H1 (cell line): ENCODE data around the gene ZAP70. TPM values are rescaled to one million over a fixed set of nuclear protein-coding genes. Genes with fewer than 3 reads are reported as not detected.

Experiments
- CTCF ChIA-PET: fragments of 300-600 bp; sonication (Branson Sonifier 250); formaldehyde crosslinking; loops from one replicate; lab custom pipeline; 2021; ENCODE audit not compliant: partially characterized antibody; lab: Charles Lee
- POLR2A ChIA-PET: fragments of 300-600 bp; sonication (Branson Sonifier 250); formaldehyde crosslinking; loops from one replicate; lab custom pipeline; 2021; ENCODE audit warnings: inconsistent platforms; ENCODE audit not compliant: partially characterized antibody; lab: Charles Lee
- DNase-seq, 2 experiments: peaks; one replicate each; pipeline versions ENCODE4 v3.0.0 to v3.0.0-alpha.2; 2010 to 2022; ENCODE audit warnings: low spot score in 2 of 2, low read depth in 1 of 2, mixed read lengths in 1 of 2
- FAIRE-seq: peaks from 2 replicates; lab custom pipeline; 2011; peaks lifted over from hg19 to GRCh38; lab: Jason Lieb, UNC
- H2AFZ ChIP-seq: 2 replicates; pipeline ENCODE4 v1.8.1; 2012; ENCODE audit warnings: low read length, inconsistent platforms
- H2AK5ac ChIP-seq: 2 replicates; pipeline ENCODE4 v1.6.1; 2013; ENCODE audit warnings: low read depth, low read length
- H2BK120ac ChIP-seq: replicated peaks from 2 replicates; pipeline ENCODE3; 2013; ENCODE audit warnings: low read depth, low read length, inconsistent platforms
- H2BK12ac ChIP-seq: 2 replicates; pipeline ENCODE4 v1.6.1; 2013; ENCODE audit warnings: low read depth, low read length
- H2BK15ac ChIP-seq: 2 replicates; pipeline ENCODE4 v1.6.1; 2013; ENCODE audit warnings: low read length
- H2BK20ac ChIP-seq: 2 replicates; pipeline ENCODE4 v1.6.1; 2013; ENCODE audit warnings: low read length
- H2BK5ac ChIP-seq: 2 replicates; pipeline ENCODE4 v1.6.1; 2013; ENCODE audit warnings: low read depth, low read length
- H3K14ac ChIP-seq: 2 replicates; pipeline ENCODE4 v1.6.1; 2013; ENCODE audit warnings: inconsistent platforms; ENCODE audit not compliant: insufficient read length
- H3K18ac ChIP-seq: 2 replicates; pipeline ENCODE4 v1.6.1; 2013; ENCODE audit warnings: low read length; ENCODE audit errors: extremely low read depth
- H3K23ac ChIP-seq: 2 replicates; pipeline ENCODE4 v1.6.1; 2013; ENCODE audit warnings: inconsistent platforms; ENCODE audit not compliant: insufficient read length
- H3K23me2 ChIP-seq: 2 replicates; pipeline ENCODE4 v1.6.1; 2013; ENCODE audit warnings: low read depth, low read length
- H3K27ac ChIP-seq: 2 replicates; pipeline ENCODE4 v1.6.1; 2011; ENCODE audit warnings: low read depth, low read length, inconsistent platforms
- H3K27me3 ChIP-seq, 4 experiments: replicated peaks in 1 of 4; 1 replicate in 1 of 4; 2 replicates in 3 of 4; pipeline versions ENCODE4 v1.6.1 to v1.8.1; 2011 to 2013; ENCODE audit warnings: low read length in 3 of 4, mild to moderate bottlenecking in 3 of 4, inconsistent platforms in 2 of 4, mixed read lengths in 2 of 4, moderate library complexity in 1 of 4; ENCODE audit not compliant: control insufficient read depth in 3 of 4, insufficient read depth in 3 of 4; ENCODE audit errors: extremely low read depth in 1 of 4
- H3K36me3 ChIP-seq, 4 experiments: 2 replicates each; pipeline versions ENCODE4 v1.6.1 to v1.8.1; 2011 to 2013; ENCODE audit warnings: mild to moderate bottlenecking in 4 of 4, low read length in 3 of 4, moderate library complexity in 2 of 4, control low read depth in 1 of 4, inconsistent platforms in 1 of 4; ENCODE audit not compliant: insufficient read depth in 4 of 4, control insufficient read depth in 2 of 4
- H3K4ac ChIP-seq: replicated peaks from 2 replicates; pipeline ENCODE3; 2013; ENCODE audit warnings: low read length, low read depth, mixed read lengths, inconsistent platforms; ENCODE audit not compliant: insufficient read length
- H3K4me1 ChIP-seq, 4 experiments: replicated peaks in 1 of 4; 1 replicate in 1 of 4; 2 replicates in 3 of 4; pipeline versions ENCODE4 v1.6.1 to v1.8.1; 2011 to 2013; ENCODE audit warnings: low read length in 3 of 4, inconsistent platforms in 2 of 4, mixed read lengths in 1 of 4; ENCODE audit not compliant: insufficient read depth in 4 of 4, control insufficient read depth in 3 of 4
- H3K4me2 ChIP-seq, 2 experiments: 2 replicates each; pipeline versions ENCODE4 v1.6.1 to v1.8.1; 2011 to 2013; ENCODE audit warnings: low read depth in 2 of 2, low read length in 2 of 2, control low read depth in 1 of 2, inconsistent platforms in 1 of 2, mild to moderate bottlenecking in 1 of 2; ENCODE audit not compliant: insufficient read depth in 1 of 2
- H3K4me3 ChIP-seq, 4 experiments: fragments of 200-600, 300-600 bp in 1 of 4; sonication (generic), shearing (Covaris generic), sonication (Bioruptor Twin) in 1 of 4; 2 replicates each; pipeline versions ENCODE4 v1.5.1 to v1.8.1; 2011 to 2016; ENCODE audit warnings: low read length in 4 of 4, low read depth in 3 of 4, control low read depth in 2 of 4, inconsistent platforms in 2 of 4, mild to moderate bottlenecking in 2 of 4, mixed read lengths in 1 of 4, moderate library complexity in 1 of 4; ENCODE audit not compliant: insufficient read depth in 2 of 4; ENCODE audit errors: extremely low read depth in 1 of 4
- H3K56ac ChIP-seq: replicated peaks from 2 replicates; pipeline ENCODE3; 2013; ENCODE audit warnings: low read depth, mild to moderate bottlenecking, mixed read lengths, low read length, inconsistent platforms; ENCODE audit not compliant: insufficient read length
- H3K79me1 ChIP-seq: 2 replicates; pipeline ENCODE4 v1.6.1; 2013; ENCODE audit warnings: low read depth, low read length, control low read depth
- H3K79me2 ChIP-seq, 2 experiments: 2 replicates each; pipeline versions ENCODE4 v1.6.1 to v1.8.1; 2012 to 2013; ENCODE audit warnings: low read length in 2 of 2, mild to moderate bottlenecking in 2 of 2, inconsistent platforms in 1 of 2; ENCODE audit not compliant: insufficient read depth in 2 of 2, control insufficient read depth in 1 of 2
- H3K9ac ChIP-seq, 4 experiments: replicated peaks in 1 of 4; 1 replicate in 1 of 4; 2 replicates in 3 of 4; pipeline versions ENCODE4 v1.6.1 to v1.8.1; 2011 to 2013; ENCODE audit warnings: low read depth in 3 of 4, low read length in 3 of 4, control low read depth in 2 of 4, mild to moderate bottlenecking in 2 of 4, moderate library complexity in 2 of 4, inconsistent platforms in 1 of 4; ENCODE audit errors: extremely low read depth in 1 of 4
- H3K9me3 ChIP-seq, 2 experiments: 2 replicates each; pipeline versions ENCODE4 v1.6.1 to v1.8.1; 2012 to 2013; ENCODE audit warnings: mild to moderate bottlenecking in 2 of 2, moderate library complexity in 2 of 2, control low read depth in 1 of 2, inconsistent platforms in 1 of 2, low read depth in 1 of 2, low read length in 1 of 2, mixed read lengths in 1 of 2; ENCODE audit not compliant: insufficient read depth in 2 of 2
- H4K20me1 ChIP-seq, 2 experiments: replicated peaks in 1 of 2; 2 replicates each; pipeline versions ENCODE3 to v1.8.1; 2011 to 2013; ENCODE audit warnings: inconsistent platforms in 2 of 2, low read length in 2 of 2, mild to moderate bottlenecking in 1 of 2; ENCODE audit not compliant: insufficient read depth in 2 of 2, control insufficient read depth in 1 of 2
- H4K5ac ChIP-seq: 2 replicates; pipeline ENCODE4 v1.6.1; 2013; ENCODE audit warnings: low read length, low read depth, mixed read lengths, inconsistent platforms; ENCODE audit not compliant: insufficient read length
- H4K8ac ChIP-seq: 2 replicates; pipeline ENCODE4 v1.8.0; 2013; ENCODE audit warnings: mild to moderate bottlenecking, moderate library complexity, low read length, inconsistent platforms; ENCODE audit not compliant: insufficient read depth; ENCODE audit errors: extremely low read depth
- H4K91ac ChIP-seq: replicated peaks from 2 replicates; pipeline ENCODE3; 2013; ENCODE audit warnings: low read length, mixed read lengths, inconsistent platforms; ENCODE audit not compliant: insufficient read length
- TBP ChIP-seq: IDR thresholded peaks from 2 replicates; pipeline ENCODE4 v1.6.1; 2011; ENCODE audit warnings: low read depth, low read length, improper control_type of control experiment
- WGBS, 2 experiments: shearing (Covaris generic) in 1 of 2; methylation state at CpG; one replicate each; pipeline versions ENCODE4 v1.1.6 to v1.1.7; 2013 to 2015; ENCODE audit warnings: low lambda C conversion rate in 2 of 2, mixed read lengths in 2 of 2, inconsistent platforms in 1 of 2, low coverage in 1 of 2, missing lambda C conversion rate in 1 of 2; ENCODE audit not compliant: insufficient replicate concordance in 2 of 2, insufficient coverage in 1 of 2, insufficient read length in 1 of 2; ENCODE audit errors: extremely low coverage in 1 of 2, missing lambda C conversion rate in 1 of 2; 5-methylcytosine and 5-hydroxymethylcytosine counted together
- polyA plus RNA-seq, 7 experiments: library from polyadenylated mRNA; depleted of rRNA in 3 of 7; stranded (reverse) in 5 of 7; unstranded in 2 of 7; fragments of >200 nt in 5 of 7; fragments of 200-250 nt in 2 of 7; gene quantifications; 1 replicate in 5 of 7; 2 replicates in 1 of 7; 4 replicates in 1 of 7; pipeline versions ENCODE4 v1.2.1 to v1.2.3, GENCODE V29; 2011 to 2013; ENCODE audit warnings: missing spikeins in 2 of 7, mixed read lengths in 2 of 7
- total RNA-seq: library from RNA; stranded (reverse); fragmentation: NEBNext Ultra II Directional; extraction: Animal tissue kit (Norgen Biotek cat#: 25700); gene quantifications from 2 replicates; pipeline ENCODE4 v1.2.1, GENCODE V29; 2021
- TF ChIP-seq, protein P1 (sequence below): IDR thresholded peaks from 2 replicates; pipeline ENCODE4 v1.6.1; 2012; ENCODE audit warnings: inconsistent platforms

The ZAP70 gene
- total and polyA plus RNA-seq, 2 of the 8 experiments (the other 6 are each of a cell fraction or from before 2014, with no cell fraction given), result 0.15 TPM; not detected in 1

DNA sequence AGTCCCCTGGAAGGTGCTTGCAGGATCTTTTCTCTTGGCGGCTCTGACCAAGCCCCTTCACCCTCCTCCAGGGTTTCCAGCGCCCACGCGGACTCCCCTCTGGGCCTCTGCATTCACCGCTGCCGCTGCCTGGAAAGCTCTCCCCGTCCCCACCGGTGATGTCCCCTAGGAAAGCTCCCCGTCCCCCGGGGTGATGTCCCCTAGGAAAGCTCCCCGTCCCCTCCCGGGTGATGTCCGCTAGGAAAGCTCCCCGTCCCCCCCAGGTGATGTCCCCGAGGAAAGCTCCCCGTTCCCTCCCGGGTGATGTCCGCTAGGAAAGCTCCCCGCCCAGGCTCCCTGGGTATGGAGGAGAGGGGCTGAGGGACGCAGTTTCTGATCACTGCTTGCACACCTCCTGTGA, 27.9 kb downstream of the ZAP70 start:
- no peak overlapping the region for H3K14ac ChIP-seq
- H3K23ac ChIP-seq, result no peak overlapping the region
- no peak overlapping the region for H4K91ac ChIP-seq
- no peak overlapping the region for H2BK15ac ChIP-seq
- H3K4me2 ChIP-seq, result no peak overlapping the region
- no peak overlapping the region for H4K8ac ChIP-seq
- H2BK12ac ChIP-seq, result peak overlapping the region; percentile 75; the same call in 1 of the 2 replicates
- no peak overlapping the region for H3K4ac ChIP-seq
- no peaks in the 10 kb centered on the region for H3K79me2 ChIP-seq
- no peaks in the 10 kb centered on the region for H3K9me3 ChIP-seq
- WGBS, 2 experiments, result 94% methylated on average over 8 of the region's 20 CpGs; no CpG with 5 or more reads in 1 of the 2 experiments
- no peaks in the 10 kb centered on the region for H3K79me1 ChIP-seq
- no peak overlapping the region for H2BK120ac ChIP-seq
- no peak overlapping the region for H3K18ac ChIP-seq
- CTCF ChIA-PET, result interaction anchor here (0.6 to 10.1 kb wide), 25 partner anchors 9 to 856 kb away, joined by 3 to 149 read pairs (median 5); partner anchors contain the start of genes ACTR1B and ZAP70
- H3K9ac ChIP-seq, result no peak overlapping the region
- H2BK5ac ChIP-seq, result no peak overlapping the region
- H3K27me3 ChIP-seq, result no peaks in the 10 kb centered on the region
- no peaks in the 10 kb centered on the region for H3K36me3 ChIP-seq
- H3K23me2 ChIP-seq, result no peaks in the 10 kb centered on the region
- no peak overlapping the region for H3K27ac ChIP-seq
- H3K4me3 ChIP-seq, result no peak overlapping the region
- FAIRE-seq, result no peak
- H2BK20ac ChIP-seq, result no peak overlapping the region
- DNase-seq, result no peak
- H4K20me1 ChIP-seq, result no peaks in the 10 kb centered on the region
- H3K4me1 ChIP-seq, result peaks cover 0 to 2% (median 0%) of the 10 kb centered on the region in 4 experiments; a peak in 1 of 7 replicates
- no peak overlapping the region for H3K56ac ChIP-seq
- POLR2A ChIA-PET, result interaction anchor here (0.8 to 1.7 kb wide), 3 partner anchors 8 to 19 kb away, joined by 3 read pairs; no protein-coding TSS in a partner anchor
- H2AK5ac ChIP-seq, result no peak overlapping the region; the same call in 1 of the 2 replicates
- no peak overlapping the region for H2AFZ ChIP-seq
- H4K5ac ChIP-seq, result no peak overlapping the region
- TF ChIP-seq, protein P1, sequence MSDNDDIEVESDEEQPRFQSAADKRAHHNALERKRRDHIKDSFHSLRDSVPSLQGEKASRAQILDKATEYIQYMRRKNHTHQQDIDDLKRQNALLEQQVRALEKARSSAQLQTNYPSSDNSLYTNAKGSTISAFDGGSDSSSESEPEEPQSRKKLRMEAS, result no peak
- TF ChIP-seq TBP, result no peak
